Aorta (tissue), 5 donors: ENCODE results near the gene MICAL3. TPM values are rescaled to one million over a fixed set of nuclear protein-coding genes. Genes with fewer than 3 reads are reported as not detected.
"Not testable (repeated sequence)": the region's sequence is repeated elsewhere in the genome, so short reads cannot be mapped to it uniquely, and the experiment has no call there.

ENCODE experiments used
- ATAC-seq: fragments of 200-7000 bp; cut with Tn5 transposase; one replicate; pipeline ENCODE4 v1.9.1; 2022; ENCODE audit warnings: moderate library complexity; ENCODE audit not compliant: low FRiP score
- DNase-seq, 2 donors: peaks; one replicate each; pipeline ENCODE4 v3.0.0-alpha.2; 2020
- H3K27ac ChIP-seq, 2 donors: one replicate each; pipeline ENCODE4 v1.5.1; 2013; ENCODE audit warnings: low read length in 2 of 2, mild to moderate bottlenecking in 2 of 2, moderate library complexity in 2 of 2, control low read depth in 1 of 2, inconsistent platforms in 1 of 2, low read depth in 1 of 2
- H3K27me3 ChIP-seq, 2 donors: one replicate each; pipeline ENCODE4 v1.6.1; 2013; ENCODE audit warnings: control low read depth in 1 of 2, low read length in 1 of 2, mild to moderate bottlenecking in 1 of 2, moderate library complexity in 1 of 2; ENCODE audit not compliant: insufficient read depth in 2 of 2, control insufficient read depth in 1 of 2
- H3K36me3 ChIP-seq, 2 donors: one replicate each; pipeline ENCODE4 v1.6.1; 2013; ENCODE audit warnings: control low read depth in 1 of 2, low read length in 1 of 2, mild to moderate bottlenecking in 1 of 2; ENCODE audit not compliant: insufficient read depth in 2 of 2, control insufficient read depth in 1 of 2
- H3K4me1 ChIP-seq, 2 donors: one replicate each; pipeline ENCODE4 v1.6.1; 2013; ENCODE audit warnings: low read length in 2 of 2, control low read depth in 1 of 2, mild to moderate bottlenecking in 1 of 2, moderate library complexity in 1 of 2; ENCODE audit not compliant: insufficient read depth in 2 of 2, control insufficient read depth in 1 of 2
- H3K4me3 ChIP-seq, 2 donors: one replicate each; pipeline ENCODE4 v1.5.1; 2013; ENCODE audit warnings: low read length in 2 of 2, control low read depth in 1 of 2, mild to moderate bottlenecking in 1 of 2
- H3K9me3 ChIP-seq: one replicate; pipeline ENCODE4 v1.6.1; 2013; ENCODE audit warnings: mild to moderate bottlenecking, low read length; ENCODE audit not compliant: control insufficient read depth
- WGBS, 2 donors: extraction: QIAGEN DNeasy Blood & Tissue Kit; methylation state at CpG; one replicate each; pipeline ENCODE4 v1.1.7; 2013; 5-methylcytosine and 5-hydroxymethylcytosine counted together
- intact Hi-C, 2 donors: fragments of 100-400 bp; cut with DNase I; formaldehyde crosslinking; loops; one replicate each; pipeline versions ENCODE4 v1.14.2 to v1.15.0; 2022
- polyA plus RNA-seq, 2 donors: library from polyadenylated mRNA; stranded (reverse); fragments of 200-250 nt; gene quantifications; one replicate each; pipeline ENCODE4 v1.2.3, GENCODE V29; 2013
- total RNA-seq, 2 donors: library from RNA; stranded (reverse); fragmentation: NEBNext Ultra II Directional; extraction: Animal tissue kit (Norgen Biotek cat#: 25700); gene quantifications; one replicate each; pipeline ENCODE4 v1.2.1, GENCODE V29; 2021
- donor health status: healthy with polysubstance abuse.
- donor health status: Bipolar disorder and iron deficiency.
- donor health status: DM: no; HTN: no; CAD: no.
- donor health status: DM: no; HTN: no; CAD: no.
- donor health status: DM: yes; HTN: yes; CAD: no.

MICAL3 gene
- total and polyA plus RNA-seq, 4 donors = 3.9 to 123 (median 64.3) TPM

GRCh38 chr22:18068381-18068988, 44.1 kb upstream of the MICAL3 start:
- peak; percentile 82 for ATAC-seq

GRCh38 chr22:18067548-18068341, 43.4 kb upstream of the MICAL3 start:
- peak; percentile 51 for ATAC-seq
- DNase-seq = peak; percentile 44 to 78
- Histone ChIP-seq H3K4me1 (peaks cover 2 to 6% of the 10 kb centered on the region in 2 donors), H3K4me3 (no peak overlapping the region), H3K9me3 (no peaks in the 10 kb centered on the region), H3K36me3 (no peaks in the 10 kb centered on the region), H3K27me3 (no peaks in the 10 kb centered on the region), H3K27ac (peak overlapping the region; percentile 98 to 100)
- intact Hi-C loops = loop anchor here in 1 of 2 donors (5.0 kb wide), 1 partner anchor 35 kb away; no protein-coding TSS in a partner anchor
- WGBS, 2 donors = 7 to 9% methylated on average over 14 of the region's 14 CpGs

More at GRCh38 chr22:18068381-18068988, 44.1 kb upstream of the MICAL3 start:
- H3K27me3 ChIP-seq = no peaks in the 10 kb centered on the region
- H3K27ac ChIP-seq = peak overlapping the region; percentile 98 to 100
- H3K36me3 ChIP-seq = no peaks in the 10 kb centered on the region
- intact Hi-C loops = loop anchor here in 1 of 2 donors (5.0 kb wide), 1 partner anchor 36 kb away; no protein-coding TSS in a partner anchor
- DNase-seq = peak; percentile 59 to 76
- H3K9me3 ChIP-seq = no peaks in the 10 kb centered on the region
- peaks cover 2 to 6% of the 10 kb centered on the region in 2 donors for H3K4me1 ChIP-seq
- no peak overlapping the region for H3K4me3 ChIP-seq
- WGBS, 2 donors = 5 to 8% methylated on average over 3 of the region's 3 CpGs

DNA sequence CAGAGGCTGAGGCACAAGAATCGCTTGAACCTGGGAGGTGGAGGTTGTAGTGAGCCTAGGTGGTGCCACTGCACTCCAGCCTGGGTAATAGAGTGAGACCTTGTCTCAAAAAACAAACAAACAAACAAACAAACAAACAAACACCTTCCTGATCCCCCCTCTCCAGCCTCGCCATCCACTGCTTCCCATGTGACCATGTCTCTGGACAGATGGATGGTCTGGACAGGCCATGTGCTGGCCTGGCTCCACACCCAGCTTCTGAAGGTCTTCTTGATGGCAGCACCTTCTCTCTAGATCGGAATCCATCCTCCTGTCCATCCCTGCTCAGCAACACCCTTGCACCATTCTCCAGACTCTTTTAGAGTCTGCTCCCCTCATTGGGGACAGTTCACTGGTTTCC, 42.8 kb upstream of the MICAL3 start:
- Histone ChIP-seq H3K36me3 (no peaks in the 10 kb centered on the region), H3K4me3 (no peak overlapping the region), H3K9me3 (no peaks in the 10 kb centered on the region), H3K27me3 (no peaks in the 10 kb centered on the region), H3K4me1 (peaks cover 2 to 6% of the 10 kb centered on the region in 2 donors), H3K27ac (peak overlapping the region; percentile 98 to 100)
- intact Hi-C loops = loop anchor here in 1 of 2 donors (5.0 kb wide), 1 partner anchor 35 kb away; no protein-coding TSS in a partner anchor
- ATAC-seq (no peak), DNase-seq (peak in 1 of 2 donors; percentile 47)
- 89% methylated on average over 3 of the region's 3 CpGs for WGBS, 2 donors

- ATAC-seq (no peak), DNase-seq (peak in 1 of 2 donors; percentile 32)
- no peaks in the 10 kb centered on the region for H3K27me3 ChIP-seq
- H3K27ac ChIP-seq = no peak overlapping the region
- H3K9me3 ChIP-seq = no peaks in the 10 kb centered on the region
- H3K36me3 ChIP-seq = no peaks in the 10 kb centered on the region
- 79 to 84% methylated on average over 12 of the region's 12 CpGs for WGBS, 2 donors
- H3K4me3 ChIP-seq = no peak overlapping the region
- H3K4me1 ChIP-seq = peaks cover 2 to 6% of the 10 kb centered on the region in 2 donors
- intact Hi-C loops = loop anchor here in 1 of 2 donors (5.0 kb wide), 1 partner anchor 34 kb away; no protein-coding TSS in a partner anchor
These were observed 42.0 kb upstream of the MICAL3 start for GRCh38 chr22:18066181-18066859.

GRCh38 chr22:18065256-18065655, 40.9 kb upstream of the MICAL3 start:
- no peaks in the 10 kb centered on the region for H3K27me3 ChIP-seq
- 81 to 84% methylated on average over 9 of the region's 9 CpGs for whole genome bisulfite sequencing, 2 donors
- intact Hi-C loops = loop anchor here in 1 of 2 donors (5.0 kb wide), 1 partner anchor 33 kb away; no protein-coding TSS in a partner anchor
- no peaks in the 10 kb centered on the region for H3K36me3 ChIP-seq
- ATAC-seq = no peak
- H3K27ac ChIP-seq = no peak overlapping the region
- no peaks in the 10 kb centered on the region for H3K9me3 ChIP-seq
- H3K4me1 ChIP-seq = peaks cover 5 to 6% of the 10 kb centered on the region in 2 donors
- no peak for DNase-seq
- no peak overlapping the region for H3K4me3 ChIP-seq

GRCh38 chr22:18064636-18065035, 40.3 kb upstream of the MICAL3 start:
- H3K27ac ChIP-seq = no peak overlapping the region
- 93 to 94% methylated on average over 7 of the region's 7 CpGs for WGBS, 2 donors
- no peaks in the 10 kb centered on the region for H3K27me3 ChIP-seq
- intact Hi-C loops = loop anchor here in 1 of 2 donors (5.0 kb wide), 1 partner anchor 32 kb away; no protein-coding TSS in a partner anchor
- H3K36me3 ChIP-seq = no peaks in the 10 kb centered on the region
- no peak for ATAC-seq
- no peak overlapping the region for H3K4me3 ChIP-seq
- peaks cover 5 to 6% of the 10 kb centered on the region in 2 donors for H3K4me1 ChIP-seq
- DNase-seq = no peak
- no peaks in the 10 kb centered on the region for H3K9me3 ChIP-seq

- intact Hi-C loops, H3K4me3 ChIP-seq, H3K4me1 ChIP-seq, ATAC-seq, H3K9me3 ChIP-seq, H3K27me3 ChIP-seq, DNase-seq, H3K27ac ChIP-seq, H3K36me3 ChIP-seq: not testable (repeated sequence)
- WGBS, 2 donors = 95% methylated on average over 6 of the region's 6 CpGs
These were observed 39.4 kb upstream of the MICAL3 start for GRCh38 chr22:18063715-18064114.

DNA sequence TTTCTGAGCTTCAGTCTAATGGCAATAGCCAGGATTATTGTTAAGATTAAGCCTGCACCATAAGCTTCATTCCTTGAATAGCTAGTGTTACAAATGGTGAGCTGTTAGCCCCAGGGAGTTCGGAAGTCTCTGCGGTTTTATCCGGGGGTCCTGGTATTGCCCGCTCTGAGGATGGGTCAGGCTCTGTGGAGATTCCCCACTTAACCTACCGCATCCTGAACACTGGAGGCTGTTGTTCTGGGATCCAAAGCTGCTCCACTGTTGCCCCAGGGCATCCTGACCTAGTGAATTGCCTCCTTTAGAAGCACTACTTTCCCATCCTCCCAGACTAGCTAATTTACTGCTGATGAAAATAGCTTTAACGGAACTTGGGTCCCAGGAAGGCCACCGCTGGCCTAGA, 38.9 kb upstream of the MICAL3 start:
- WGBS, 2 donors = 90 to 91% methylated on average over 7 of the region's 7 CpGs
- peaks cover 0 to 5% of the 10 kb centered on the region in 2 donors for H3K4me1 ChIP-seq
- intact Hi-C loops = no loop called here
- H3K27me3 ChIP-seq = no peaks in the 10 kb centered on the region
- ATAC-seq (no peak), DNase-seq (no peak)
- H3K4me3 ChIP-seq = no peak overlapping the region
- no peaks in the 10 kb centered on the region for H3K9me3 ChIP-seq
- no peak overlapping the region for H3K27ac ChIP-seq
- H3K36me3 ChIP-seq = no peaks in the 10 kb centered on the region
